GM18870 (cell line): Measurements from ENCODE around the gene EML1.

Experiments used
- ATAC-seq: cut with Tn5 transposase; IDR thresholded peaks from one replicate; pipeline ENCODE4 v1.9.1; 2021; ENCODE audit warnings: moderate library complexity; ENCODE audit not compliant: unreplicated experiment

The EML1 gene

DNA sequence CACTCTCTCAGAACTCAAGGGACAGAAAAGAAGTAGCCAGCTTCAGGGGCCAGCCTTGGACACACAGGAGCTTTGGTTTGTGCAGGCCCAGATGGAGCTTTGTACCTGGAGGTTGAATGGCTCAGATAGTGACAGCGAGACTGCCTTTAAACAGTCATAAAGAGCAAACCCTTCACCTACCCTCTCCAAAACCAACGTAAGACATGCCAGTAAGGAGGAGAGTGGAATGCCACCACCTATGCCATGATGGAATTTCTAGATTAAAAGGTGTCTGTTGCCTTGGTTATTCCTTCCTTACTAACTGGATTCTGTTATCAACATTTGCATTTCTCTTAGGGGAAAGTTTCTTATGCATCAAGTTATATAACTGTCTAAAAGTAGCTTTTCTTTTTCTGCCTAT lies 98.1 kb downstream of the EML1 start:
- ATAC-seq, result no peak

DNA sequence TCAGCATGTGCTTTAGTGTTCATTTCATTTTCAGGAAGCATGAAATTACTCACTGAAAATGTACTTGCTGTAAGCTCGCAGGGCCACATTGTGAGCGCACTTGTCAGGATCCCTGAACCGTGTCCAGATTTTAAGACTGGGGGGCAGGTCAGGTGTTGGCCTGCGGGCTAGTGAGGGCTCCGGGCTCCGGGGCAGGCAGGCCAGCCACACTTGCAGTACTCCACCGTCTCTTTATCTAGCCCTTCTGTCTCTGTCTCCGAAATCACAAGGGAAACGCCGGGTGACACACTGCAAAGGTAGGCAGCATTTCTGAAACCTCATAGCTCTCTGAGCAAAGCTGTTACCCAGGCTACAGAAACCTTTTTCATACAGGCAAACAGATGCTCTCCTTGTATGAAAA lies 98.7 kb downstream of the EML1 start:
- no peak for ATAC-seq

DNA sequence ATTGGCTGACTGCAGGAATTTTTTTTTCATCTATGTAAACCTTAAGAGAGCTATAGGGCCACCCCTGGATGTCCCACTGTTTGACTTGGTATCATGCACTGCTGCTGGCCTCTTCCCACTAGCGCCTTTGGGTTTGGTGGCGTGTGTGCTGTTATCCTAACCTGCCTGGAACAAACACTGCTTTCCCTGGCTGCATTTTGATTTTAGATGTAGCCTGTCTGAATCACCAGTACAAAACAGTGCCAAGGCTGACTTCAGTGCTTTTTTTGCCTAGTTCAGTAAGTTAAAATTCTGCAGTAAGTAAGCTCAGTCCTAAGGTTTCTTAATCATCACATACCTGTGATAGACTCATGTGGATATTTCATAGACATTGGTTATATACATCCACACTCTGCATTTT lies 99.2 kb downstream of the EML1 start:
- ATAC-seq, result no peak

DNA sequence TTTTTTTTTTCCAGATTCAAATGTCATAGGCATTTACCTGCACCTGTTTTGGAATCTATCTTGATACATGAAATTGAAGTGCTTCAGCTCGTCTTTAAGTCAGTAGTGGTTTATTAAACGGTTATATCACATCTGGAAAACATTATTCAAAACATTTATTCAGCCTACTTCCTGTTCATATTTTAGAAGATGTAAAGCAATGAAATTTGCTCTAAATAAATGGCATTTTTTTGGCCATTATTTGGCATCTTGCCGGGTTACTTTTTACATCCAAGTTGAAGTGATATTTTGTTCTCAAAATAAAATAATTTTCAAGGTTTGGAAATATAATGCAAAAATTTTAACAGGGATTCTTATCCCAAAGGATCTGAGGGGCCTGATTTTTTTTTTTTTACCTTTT lies 103.1 kb downstream of the EML1 start:
- ATAC-seq, result no peak

- ATAC-seq, result no peak
Observed at GRCh38 chr14:99899578-99900178, 106.5 kb downstream of the EML1 start.

DNA sequence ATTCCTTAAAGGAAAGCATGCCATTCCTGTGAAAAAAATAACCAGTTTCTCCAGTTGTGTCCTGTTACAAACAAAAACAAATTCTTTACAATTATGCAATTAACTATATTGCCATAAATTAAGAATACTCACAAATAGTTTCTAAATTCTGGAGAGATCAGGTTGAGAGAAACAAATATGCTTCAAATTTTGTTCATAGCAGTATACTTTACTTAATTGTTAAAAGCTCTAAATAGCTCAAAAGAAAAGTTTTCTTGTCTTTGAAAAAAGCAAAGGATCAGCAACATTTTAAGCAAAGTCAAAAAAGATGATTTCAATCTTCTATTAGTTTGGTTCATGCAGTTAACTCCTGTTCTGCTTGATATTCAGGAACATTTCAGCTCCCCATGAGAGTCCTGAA lies 109.7 kb downstream of the EML1 start:
- no peak for ATAC-seq

DNA sequence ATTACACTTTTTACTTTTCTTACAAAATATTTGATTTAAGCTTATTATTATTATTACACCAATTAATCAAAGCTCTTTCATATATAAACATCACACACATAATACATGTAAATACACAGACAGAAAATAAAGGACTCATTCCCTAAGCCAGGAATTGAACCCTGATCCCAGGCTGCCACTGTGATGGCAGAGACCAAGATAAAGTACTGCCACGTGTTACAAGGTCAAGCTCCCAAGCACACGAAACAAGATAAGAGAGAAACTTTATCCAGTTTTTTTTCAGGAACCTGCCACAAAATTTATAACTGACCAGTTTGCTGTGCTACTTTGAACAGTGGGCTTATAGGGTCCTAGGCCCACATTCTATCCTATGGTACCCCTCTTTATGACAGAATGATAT lies 111.3 kb downstream of the EML1 start:
- ATAC-seq, result no peak

DNA sequence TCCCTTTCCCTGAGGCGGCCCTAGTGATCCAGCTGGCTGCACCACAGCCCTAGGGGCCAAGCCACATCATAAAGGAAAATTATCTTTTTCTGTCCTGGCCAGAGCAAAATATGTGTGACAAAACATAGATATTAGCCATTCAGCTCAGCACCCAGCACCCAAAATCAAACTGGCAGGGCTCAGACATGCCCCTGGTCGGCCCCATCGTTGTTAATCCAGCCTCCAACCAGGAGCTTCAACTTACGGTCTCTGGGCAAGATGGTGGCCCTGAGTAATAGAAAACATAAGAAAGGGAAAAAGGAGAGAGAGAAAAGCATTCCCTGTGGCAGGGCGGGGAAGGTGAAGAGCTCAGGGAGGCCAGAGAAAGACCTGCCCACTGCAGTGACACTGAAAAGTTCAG lies 111.9 kb downstream of the EML1 start:
- no peak for ATAC-seq

DNA sequence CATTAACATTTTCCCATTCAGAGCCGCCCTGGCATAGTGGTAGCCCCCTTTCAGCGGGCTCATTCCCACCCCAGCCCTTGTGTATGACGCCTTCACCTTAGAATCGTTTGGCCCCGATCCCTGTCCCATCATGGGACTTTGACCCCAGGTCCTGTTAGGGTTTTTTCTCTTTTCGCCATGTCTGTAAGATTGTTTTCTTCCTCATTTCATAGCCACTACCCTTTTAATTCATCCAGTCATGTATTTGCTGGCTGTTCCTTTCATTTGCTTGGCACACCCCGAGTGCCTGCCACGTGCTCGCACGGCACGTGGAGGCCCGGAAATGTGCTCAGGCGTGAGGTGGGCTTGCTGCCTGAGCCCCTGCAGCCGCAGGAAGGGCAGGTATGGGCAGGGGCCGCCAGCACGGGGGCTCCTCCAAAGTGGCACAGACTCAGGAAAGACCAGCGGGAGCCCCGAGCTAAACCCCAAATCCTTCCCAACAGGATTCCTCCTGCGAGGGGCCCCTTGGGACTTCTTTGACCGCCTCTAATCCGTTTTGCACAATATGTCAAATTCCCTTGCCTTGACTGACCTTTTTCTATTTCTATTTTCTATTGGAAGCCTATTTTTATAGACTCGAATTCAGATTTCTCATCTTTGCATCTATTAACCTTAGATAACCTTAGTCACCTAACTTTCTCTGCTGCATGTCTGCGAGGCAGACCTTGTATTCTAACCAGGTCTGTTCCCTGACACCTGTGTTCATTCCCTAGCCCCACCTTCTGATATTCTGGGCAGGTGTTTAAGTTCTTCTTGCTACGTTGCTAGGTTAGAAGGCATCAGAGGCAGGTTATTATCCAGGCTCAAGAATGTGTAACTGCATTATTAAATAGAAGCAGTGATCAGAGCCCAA lies 114.8 kb downstream of the EML1 start:
- ATAC-seq, result no peak

DNA sequence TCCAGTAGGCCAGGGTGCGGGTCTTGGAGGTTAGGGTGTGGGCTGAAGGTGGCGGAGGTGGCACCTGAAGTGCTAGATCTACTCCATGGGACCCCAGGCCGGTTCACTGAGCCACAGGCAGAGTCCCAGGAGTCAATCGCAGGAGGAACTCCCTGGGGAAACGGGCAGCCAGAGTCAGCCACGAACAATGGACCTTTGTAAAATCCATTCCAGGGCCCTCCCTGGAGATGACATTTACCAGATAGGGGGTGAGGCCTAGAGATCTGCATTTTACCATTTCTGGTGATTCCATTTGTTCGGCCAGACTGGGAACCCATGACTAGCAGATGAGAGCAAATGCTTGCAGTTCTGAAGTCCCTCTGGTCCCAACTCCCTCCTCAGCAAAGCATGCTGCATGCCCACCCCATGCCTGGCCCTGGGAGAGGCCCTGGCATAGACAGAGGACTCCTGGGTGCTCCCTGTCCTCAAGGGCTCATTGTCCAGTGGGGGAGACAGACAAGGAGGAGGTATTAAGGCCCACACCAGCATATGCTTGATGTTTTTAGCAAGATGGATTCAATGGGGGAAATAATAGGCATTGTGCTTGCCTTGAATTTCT lies 115.5 kb downstream of the EML1 start:
- no peak for ATAC-seq

DNA sequence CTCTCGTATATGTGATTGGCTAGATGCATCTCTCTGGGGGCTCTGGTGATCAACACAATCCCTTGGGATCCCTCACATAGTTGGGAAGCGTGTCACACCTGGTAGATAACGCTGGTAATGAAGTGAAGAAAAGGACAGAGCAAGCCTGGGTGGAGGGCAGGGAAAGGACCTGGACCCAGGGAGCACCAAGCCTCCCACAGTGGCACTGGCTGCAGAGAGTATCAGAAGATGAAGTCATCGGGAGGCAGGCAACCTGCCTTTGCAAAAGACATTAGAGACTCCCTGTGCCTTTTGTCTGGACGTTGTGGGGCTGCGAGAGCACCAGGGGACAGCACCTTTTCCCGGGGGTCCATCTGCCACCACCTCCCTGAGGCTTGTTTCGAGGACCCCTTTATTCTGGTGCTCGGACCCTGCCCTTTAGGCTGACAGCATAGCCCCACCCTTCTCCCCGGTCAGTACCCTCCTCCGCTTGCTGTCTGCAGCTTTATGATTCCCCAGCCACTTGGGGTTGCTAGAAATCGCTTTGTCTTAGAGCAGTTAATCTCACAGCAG lies 116.4 kb downstream of the EML1 start:
- ATAC-seq, result no peak

DNA sequence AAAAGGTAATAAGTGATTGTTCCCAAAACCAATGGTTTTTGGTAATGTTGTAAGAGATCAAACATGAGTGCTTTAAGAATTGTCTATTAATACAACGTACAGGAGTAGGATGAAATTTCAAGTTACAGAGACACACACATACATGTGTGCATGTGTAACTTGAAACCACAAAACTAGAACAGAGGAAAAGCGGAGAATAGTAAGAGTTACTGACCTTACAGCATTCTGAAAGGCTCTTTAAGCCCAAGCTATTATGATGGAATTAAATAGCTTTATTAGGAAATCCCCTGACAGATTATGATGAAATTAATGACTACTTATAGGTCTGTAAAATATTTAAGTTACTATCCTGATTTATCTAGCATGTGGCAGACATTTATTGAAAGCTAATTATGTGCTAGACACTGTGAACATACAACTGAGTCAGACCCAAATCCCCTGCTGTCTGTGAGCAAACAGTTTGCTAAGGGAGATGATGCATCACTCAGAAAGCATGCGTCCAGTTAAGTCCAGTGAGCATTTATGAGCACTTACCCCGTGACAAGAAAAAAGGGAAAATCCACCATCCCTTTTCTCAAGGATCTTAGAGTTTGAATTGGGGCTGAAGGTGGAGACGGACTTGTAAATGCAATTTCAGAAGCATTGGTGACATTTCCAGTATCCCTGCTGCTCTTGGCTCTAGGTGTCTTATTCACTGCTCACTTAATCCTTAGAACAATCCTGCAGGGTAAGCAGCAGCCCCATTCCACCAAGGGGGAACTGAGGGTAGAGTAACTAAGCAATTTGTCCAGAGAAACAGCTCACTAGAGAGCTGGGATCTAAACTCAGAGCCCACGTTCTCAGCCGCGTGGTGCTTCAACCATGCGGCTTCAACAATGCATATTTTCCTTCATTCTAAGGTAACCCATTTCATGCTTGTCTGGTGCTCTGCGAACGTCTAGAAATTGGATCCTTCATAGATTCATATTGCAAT lies 117.4 kb downstream of the EML1 start:
- no peak for ATAC-seq

DNA sequence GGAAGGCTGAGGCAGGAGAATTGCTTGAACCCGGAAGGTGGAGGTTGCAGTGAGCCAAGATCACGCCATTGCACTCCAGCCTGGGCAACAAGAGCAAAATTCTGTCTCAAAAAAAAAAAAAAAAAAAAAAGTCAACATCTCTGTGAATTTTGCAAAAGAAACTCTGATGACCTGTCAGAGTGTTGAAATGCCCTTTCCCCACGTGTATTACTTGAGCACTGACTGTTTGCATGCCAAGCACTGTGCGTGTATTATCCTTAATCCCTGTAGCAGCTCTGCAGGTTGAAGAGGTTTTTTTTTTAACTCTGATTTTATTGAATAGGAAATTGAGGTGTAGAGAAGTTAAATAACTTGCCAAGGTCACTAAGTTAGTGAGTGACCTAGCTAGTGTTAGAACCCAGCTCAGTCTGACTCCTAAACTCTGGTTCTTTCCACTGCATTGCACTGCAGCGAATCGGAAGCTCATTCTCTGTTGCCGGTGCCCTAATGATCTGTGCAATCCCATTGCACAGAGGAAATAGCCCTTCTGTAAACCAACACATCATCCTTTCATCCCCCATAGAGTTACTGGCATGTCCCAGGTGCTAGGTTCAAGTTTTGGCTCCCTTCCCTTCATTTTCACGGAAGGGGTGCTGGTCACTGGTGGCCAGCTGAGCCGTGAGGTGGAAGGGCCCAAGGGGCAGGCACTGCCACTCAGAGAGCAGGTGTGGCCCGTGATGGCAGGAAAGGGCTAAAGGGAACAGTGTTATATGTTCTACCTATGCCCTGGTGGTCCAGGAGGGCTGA lies 122.3 kb downstream of the EML1 start:
- no peak for ATAC-seq

DNA sequence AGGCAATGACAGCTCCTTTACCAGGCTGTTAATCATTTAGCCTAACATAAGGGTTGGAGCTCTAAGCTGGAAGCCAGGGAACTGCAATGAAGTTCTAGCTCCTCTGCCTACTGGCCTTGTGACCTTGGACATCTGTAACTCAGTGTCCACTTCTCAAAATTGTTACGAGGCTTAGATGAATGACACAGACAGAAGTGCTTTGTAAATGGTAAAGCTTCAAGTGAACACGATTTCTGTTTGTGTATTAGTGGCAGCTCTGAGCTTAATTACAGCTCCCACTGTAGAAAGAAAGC lies 122.8 kb downstream of the EML1 start:
- ATAC-seq, result no peak

- no peak for ATAC-seq
Observed at GRCh38 chr14:99918781-99919180, 125.6 kb downstream of the EML1 start.

GRCh38 chr14:99921425-99921824 lies 128.2 kb downstream of the EML1 start:
- no peak for ATAC-seq

- no peak for ATAC-seq
Observed at GRCh38 chr14:99924379-99924778, 131.2 kb downstream of the EML1 start.

GRCh38 chr14:99925471-99925870 lies 132.3 kb downstream of the EML1 start:
- no peak for ATAC-seq

DNA sequence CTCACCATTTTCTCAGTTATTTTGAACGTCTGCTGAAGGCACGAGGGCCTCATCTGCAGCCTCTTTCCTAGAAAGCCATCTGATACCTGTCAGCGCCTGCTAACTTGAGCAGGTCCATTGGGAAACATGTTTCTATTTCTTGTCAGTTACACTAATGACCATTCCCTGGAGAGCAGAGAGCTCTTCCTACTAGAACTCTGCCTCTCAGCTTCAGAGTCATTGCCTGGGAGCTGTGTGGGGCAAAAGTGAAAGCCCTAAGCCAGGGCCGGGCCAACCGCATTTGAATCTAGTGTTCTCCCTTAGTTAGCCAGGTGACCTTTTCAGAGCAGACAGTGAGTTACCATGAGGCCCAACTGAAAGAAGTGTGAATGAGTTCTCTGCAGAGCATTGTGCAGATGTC lies 135.8 kb downstream of the EML1 start:
- ATAC-seq, result no peak

GRCh38 chr14:99929601-99930000 lies 136.4 kb downstream of the EML1 start:
- no peak for ATAC-seq
